Nephron (organoid): ENCODE measurements around the gene FSTL1.
A peak's percentile ranks its signal among the peaks of the same experiment; 100 is the strongest.

Source experiments
- H3K27ac Mint-ChIP-seq, 3 experiments: 2 replicates each; pipeline ENCODE4 v1.8.0; 2020; ENCODE audit warnings: mixed read lengths in 3 of 3, mild to moderate bottlenecking in 2 of 3, moderate library complexity in 1 of 3
- H3K27me3 Mint-ChIP-seq: 2 replicates; pipeline ENCODE4 v1.8.0; 2021; ENCODE audit warnings: low read depth, mild to moderate bottlenecking, moderate library complexity, mixed read lengths
- H3K36me3 Mint-ChIP-seq: 2 replicates; pipeline ENCODE4 v1.8.0; 2020; ENCODE audit warnings: low read depth, mixed read lengths
- H3K4me1 Mint-ChIP-seq: 2 replicates; pipeline ENCODE4 v1.8.0; 2020; ENCODE audit warnings: mixed read lengths
- H3K4me3 Mint-ChIP-seq, 3 experiments: 2 replicates each; pipeline ENCODE4 v1.8.0; 2020; ENCODE audit warnings: mild to moderate bottlenecking in 3 of 3, mixed read lengths in 3 of 3, moderate library complexity in 2 of 3
- H3K9me3 Mint-ChIP-seq: 2 replicates; pipeline ENCODE4 v1.8.0; 2020; ENCODE audit warnings: mixed read lengths
- CTCF ChIP-seq, 3 experiments: fragments of 200-600 bp; sonication (generic); IDR thresholded peaks; one replicate each; pipeline ENCODE4 v1.5.0; 2021; ENCODE audit warnings: antibody characterized with exemption in 3 of 3; ENCODE audit not compliant: unreplicated experiment in 3 of 3

FSTL1 gene

GRCh38 chr3:120355486-120355885 is 95.3 kb downstream of the FSTL1 start:
- no peaks in the 10 kb centered on the region for H3K36me3 Mint-ChIP-seq
- H3K27ac Mint-ChIP-seq, result no peak overlapping the region
- H3K4me3 Mint-ChIP-seq, result no peak overlapping the region
- H3K27me3 Mint-ChIP-seq, result no peaks in the 10 kb centered on the region
- H3K4me1 Mint-ChIP-seq, result peaks cover under 1% of the 10 kb centered on the region
- no peaks in the 10 kb centered on the region for H3K9me3 Mint-ChIP-seq
- no peak for TF ChIP-seq CTCF (IDR thresholded peaks at IDR 0.05; ENCODE audit: unreplicated experiment in 3 of 3)

- Mint-ChIP-seq H3K9me3 (no peaks in the 10 kb centered on the region), H3K27me3 (no peaks in the 10 kb centered on the region)
- no peak for TF ChIP-seq CTCF (IDR thresholded peaks at IDR 0.05; ENCODE audit: unreplicated experiment in 3 of 3)
Measured at GRCh38 chr3:120353463-120353862, 97.3 kb downstream of the FSTL1 start.

GRCh38 chr3:120352017-120352416 is 98.8 kb downstream of the FSTL1 start:
- Mint-ChIP-seq H3K4me3 (peak overlapping the region in 1 of 3 experiments; percentile 52), H3K27ac (no peak overlapping the region), H3K36me3 (peaks cover under 1% of the 10 kb centered on the region), H3K4me1 (peaks cover 19% of the 10 kb centered on the region), H3K27me3 (no peaks in the 10 kb centered on the region), H3K9me3 (no peaks in the 10 kb centered on the region)
- TF ChIP-seq CTCF (IDR thresholded peaks at IDR 0.05; ENCODE audit: unreplicated experiment in 3 of 3), result no peak

More at GRCh38 chr3:120353463-120353862, 97.3 kb downstream of the FSTL1 start:
- peaks cover 11% of the 10 kb centered on the region for H3K4me1 Mint-ChIP-seq
- H3K4me3 Mint-ChIP-seq, result no peak overlapping the region
- H3K27ac Mint-ChIP-seq, result no peak overlapping the region
- H3K36me3 Mint-ChIP-seq, result no peaks in the 10 kb centered on the region

GRCh38 chr3:120350401-120350941 is 100.3 kb downstream of the FSTL1 start:
- H3K4me3 Mint-ChIP-seq, result peak overlapping the region; percentile 89 to 95 (median 92)
- no peaks in the 10 kb centered on the region for H3K27me3 Mint-ChIP-seq
- peaks cover 10% of the 10 kb centered on the region for H3K36me3 Mint-ChIP-seq
- H3K9me3 Mint-ChIP-seq, result no peaks in the 10 kb centered on the region
- H3K27ac Mint-ChIP-seq, result peak overlapping the region; percentile 86 to 99 (median 98)
- H3K4me1 Mint-ChIP-seq, result peaks cover 26% of the 10 kb centered on the region
- no peak for TF ChIP-seq CTCF (IDR thresholded peaks at IDR 0.05; ENCODE audit: unreplicated experiment in 3 of 3)

GRCh38 chr3:120349855-120350125 is 101.0 kb downstream of the FSTL1 start:
- Mint-ChIP-seq H3K4me1 (peaks cover 33% of the 10 kb centered on the region), H3K36me3 (peaks cover 15% of the 10 kb centered on the region), H3K27me3 (no peaks in the 10 kb centered on the region), H3K27ac (peak overlapping the region; percentile 86 to 99 (median 98)), H3K4me3 (peak overlapping the region; percentile 89 to 95 (median 92)), H3K9me3 (no peaks in the 10 kb centered on the region)
- TF ChIP-seq CTCF (IDR thresholded peaks at IDR 0.05; ENCODE audit: unreplicated experiment in 3 of 3), result no peak
